HL-60/S4 treated with retinoic acid at 250 ng/mL for 4 days and 3 days (cell line): ENCODE data around the gene HINFP.
"Not testable (repeated sequence)": the region's sequence is repeated elsewhere in the genome, so short reads cannot be mapped to it uniquely, and the experiment has no call there.

ENCODE experiments used
- in situ Hi-C: fragments of 300-500 bp; cut with MboI; formaldehyde crosslinking; loops from 2 replicates; pipeline ENCODE4 v1.7.0; 2022; ENCODE audit warnings: low sequenced_read_pairs

HINFP gene

DNA sequence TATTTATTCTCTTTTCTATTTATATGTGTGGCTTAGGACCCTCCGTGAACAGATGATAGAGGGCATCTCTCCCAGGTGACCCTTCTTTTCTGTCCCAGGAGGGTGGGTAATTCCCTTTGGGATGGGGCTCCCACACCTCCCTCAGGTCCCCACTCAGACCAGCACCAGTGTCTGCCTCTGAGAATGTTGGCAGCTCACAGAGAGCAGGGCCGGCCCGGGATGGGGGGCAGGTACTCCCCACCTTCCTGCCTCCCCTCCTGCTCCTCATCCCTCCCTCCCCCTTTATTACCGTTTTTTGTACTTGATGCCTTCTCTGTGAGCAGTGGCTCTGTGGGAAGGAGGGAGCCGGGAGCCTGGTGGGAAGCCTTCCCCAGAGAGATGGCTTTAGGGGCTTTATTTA is 4.8 kb upstream of the HINFP start:
- in situ Hi-C loops = no loop called here

DNA sequence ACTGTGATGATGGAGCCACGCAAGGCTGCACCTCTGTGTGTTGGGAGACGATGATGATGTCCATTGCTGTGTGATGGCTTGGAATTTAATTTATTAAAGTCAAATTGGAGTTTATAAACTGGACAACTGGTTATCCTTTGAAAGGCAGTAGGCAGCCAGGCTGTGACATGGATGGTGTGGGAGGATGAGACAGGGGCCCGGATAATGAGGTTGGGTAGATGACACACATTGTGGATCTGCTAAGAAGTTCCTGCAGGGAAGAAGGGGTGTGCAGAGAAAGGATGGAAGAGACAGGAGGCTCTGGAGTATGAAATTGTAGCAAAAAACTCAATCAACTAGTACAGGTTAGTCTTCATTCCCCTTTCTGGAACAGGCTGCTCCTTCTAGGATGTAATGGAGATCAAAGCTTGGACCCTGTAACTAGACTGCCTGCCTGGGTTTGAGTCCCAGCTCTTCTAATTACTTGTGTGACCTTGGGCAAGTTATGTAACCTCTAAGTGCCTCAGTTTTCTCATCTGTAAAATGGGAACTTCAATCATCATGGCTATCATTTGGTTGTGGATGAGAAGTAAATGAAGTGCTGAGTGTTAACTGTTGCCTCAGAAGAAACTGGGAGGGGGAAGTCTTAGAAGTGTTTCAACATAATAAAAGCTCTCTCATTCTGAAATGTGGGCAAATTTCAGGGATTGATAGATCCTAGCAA is 4.2 kb upstream of the HINFP start:
- in situ Hi-C loops = no loop called here

DNA sequence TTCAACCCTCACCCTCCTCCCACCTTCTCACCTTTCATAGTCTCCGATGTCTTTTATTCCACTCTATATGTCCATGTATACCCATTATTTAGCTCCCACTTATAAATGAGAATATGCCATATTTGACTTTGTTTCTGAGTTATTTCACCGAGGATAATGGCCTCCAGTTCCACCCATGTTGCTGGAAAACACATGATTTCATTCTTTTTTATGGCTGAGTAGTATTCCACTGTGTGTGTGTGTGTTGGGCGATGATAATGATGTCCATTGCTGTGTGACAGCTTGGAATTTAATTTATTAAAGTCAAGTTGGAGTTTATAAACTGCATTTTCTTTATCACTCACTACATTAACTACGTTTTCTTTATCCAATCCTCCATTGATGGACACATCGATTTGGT is 3.2 kb upstream of the HINFP start:
- in situ Hi-C loops = no loop called here

DNA sequence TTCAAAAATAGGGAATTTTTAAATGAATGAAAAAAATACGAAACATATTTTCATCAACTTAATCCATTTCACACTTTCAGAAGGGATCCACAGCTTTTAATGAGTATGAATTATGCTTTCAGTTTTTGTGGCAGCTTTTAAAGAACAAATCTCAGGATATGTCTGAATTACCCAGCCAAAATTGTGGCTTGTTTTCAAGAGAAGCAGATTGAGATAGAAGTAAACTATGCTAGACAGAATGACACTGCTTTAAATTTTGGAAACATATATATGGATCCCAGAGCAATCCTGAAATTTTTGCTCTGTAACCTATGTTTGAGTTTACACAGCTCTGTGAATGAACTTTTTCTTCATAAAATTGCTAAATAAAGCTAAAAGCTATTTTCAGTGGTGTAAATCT is 2.4 kb upstream of the HINFP start:
- in situ Hi-C loops = no loop called here

DNA sequence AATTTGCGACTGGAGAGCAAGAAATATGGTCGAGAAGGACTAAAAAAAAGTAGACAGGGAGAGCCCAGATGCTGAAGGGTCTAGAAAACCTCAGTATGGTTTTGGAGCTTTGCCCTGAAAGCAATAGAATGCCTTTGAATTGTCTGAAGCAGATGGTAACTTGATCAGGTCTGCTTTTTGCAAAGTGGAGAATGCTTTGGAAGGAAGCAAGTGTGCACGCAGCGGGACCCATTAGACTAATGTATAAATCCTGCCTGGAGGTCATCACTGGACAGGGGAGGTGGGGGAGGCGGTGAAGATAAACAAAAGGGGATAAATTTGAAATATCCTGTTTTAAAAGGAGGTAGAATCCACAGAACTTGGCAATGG is 757 bp upstream of the HINFP start:
- in situ Hi-C loops = no loop called here

DNA sequence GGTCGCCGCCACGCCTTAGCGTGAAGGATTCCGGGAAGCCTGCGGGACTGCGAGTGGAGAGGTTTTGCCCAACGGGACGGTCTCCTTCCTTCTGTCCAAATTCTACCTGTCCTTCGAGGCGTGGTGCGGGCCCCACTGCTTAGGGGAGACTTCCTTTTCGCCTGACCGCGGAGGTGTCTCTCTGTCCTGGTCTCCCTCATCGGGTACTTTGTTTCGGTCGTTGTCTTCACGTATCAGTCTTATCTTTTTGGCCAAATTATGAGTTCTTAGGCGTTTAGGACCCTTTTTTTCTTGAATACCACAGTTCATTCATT is 388 bp downstream of the HINFP start:
- in situ Hi-C loops = no loop called here

DNA sequence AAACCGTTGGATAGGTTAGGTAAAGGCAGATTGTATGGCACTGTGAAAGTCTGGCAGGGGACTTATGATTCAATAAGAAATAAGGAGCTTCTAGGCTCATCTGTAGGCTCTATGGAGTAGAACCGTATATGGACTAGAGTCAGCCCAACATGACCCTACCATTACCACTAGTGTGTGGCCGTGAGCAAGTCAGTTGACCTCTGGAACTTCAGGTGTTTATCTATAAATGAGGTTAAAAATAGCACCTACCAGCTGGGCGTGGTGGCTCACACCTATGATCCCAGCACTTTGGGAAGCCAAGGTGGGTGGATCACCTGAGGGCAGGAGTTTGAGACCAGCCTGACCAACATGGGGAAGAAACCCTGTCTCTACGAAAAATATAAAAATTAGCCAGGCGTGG is 4.4 kb downstream of the HINFP start:
- in situ Hi-C loops = no loop called here

DNA sequence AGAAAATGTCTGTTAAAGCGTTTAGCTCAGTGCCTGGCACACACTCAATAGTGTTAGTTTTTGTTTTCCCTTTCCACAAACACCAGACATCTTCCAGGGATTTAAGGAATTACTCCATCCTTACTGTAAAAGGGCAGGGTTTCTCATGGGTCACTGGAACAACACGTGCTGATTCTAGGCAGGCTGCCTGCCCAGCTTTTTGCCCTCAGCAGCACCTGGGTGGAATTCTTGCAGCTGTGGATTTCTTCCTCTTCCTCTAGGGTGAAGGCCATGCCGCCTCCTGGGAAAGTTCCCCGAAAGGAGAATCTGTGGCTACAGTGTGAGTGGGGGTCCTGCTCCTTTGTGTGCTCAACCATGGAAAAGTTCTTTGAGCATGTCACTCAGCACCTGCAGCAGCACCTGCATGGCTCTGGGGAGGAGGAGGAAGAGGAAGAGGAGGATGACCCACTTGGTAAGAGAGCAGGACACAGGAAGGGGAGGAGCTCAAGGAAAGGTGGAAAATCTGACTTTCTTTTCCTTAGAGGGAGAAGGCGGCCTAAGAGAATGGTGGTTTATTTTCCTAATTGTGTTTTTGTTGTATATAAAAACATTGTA is 5.4 kb downstream of the HINFP start:
- in situ Hi-C loops = no loop called here

DNA sequence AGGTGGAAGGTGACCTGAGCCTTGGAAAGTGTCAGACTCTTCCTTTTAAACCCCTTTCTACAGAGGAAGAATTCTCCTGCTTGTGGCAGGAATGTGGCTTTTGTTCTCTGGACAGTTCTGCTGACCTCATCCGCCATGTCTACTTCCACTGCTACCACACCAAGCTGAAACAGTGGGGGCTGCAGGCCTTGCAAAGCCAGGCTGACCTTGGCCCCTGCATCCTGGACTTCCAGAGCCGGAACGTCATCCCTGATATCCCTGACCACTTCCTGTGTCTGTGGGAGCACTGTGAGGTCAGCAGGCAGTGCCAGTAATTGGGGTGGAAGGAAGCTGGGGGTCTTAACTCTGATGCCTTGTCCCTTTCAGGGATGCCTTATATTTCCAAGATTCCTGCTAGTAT is 9.3 kb downstream of the HINFP start:
- in situ Hi-C loops = no loop called here

DNA sequence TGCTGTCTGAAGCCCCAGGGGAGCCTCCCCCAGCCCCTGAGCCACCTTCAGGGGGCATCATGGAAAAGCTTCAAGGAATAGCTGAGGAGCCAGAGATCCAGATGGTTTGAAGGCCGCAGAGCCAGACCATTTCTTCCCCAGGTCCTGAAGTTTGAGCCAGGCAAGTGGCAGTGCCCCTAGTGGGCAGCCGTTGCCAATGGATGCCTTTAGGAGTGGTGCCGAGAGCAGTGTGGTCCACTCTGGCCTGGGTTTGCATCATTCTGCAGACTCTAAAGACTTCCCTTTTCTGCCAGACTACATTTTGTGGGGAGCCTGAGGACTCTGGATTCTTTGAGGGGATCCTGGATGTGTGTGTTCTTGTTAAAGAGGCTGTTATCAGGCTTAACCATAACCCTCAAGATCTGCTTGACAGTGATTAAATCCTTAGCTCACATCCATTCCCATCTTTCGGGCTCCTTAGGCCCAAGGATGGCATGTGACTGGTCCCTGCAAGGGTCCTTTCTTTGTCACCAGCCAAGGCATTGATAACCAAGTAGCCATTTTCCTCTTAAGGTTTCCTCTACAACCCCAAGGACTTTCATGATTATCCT is 13.1 kb downstream of the HINFP start:
- in situ Hi-C loops = no loop called here

DNA sequence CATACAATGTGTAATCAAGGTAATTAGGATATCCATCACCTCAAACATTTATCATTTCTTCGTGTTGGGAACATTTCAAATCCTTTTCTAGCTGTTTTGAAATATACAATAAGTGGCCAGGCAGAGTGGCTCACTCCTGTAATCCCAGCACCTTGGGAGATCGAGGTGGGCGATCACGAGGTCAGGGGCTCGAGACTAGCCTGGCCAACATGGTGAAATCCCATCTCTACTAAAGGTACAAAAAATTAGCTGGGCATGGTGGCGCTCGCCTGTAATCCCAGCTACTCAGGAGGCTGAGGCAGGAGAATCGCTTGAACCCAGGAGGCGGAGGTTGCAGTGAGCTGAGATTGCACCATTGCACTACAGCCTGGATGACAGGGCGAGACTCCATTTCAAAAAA is 17.9 kb downstream of the HINFP start:
- in situ Hi-C loops = not testable (repeated sequence)

DNA sequence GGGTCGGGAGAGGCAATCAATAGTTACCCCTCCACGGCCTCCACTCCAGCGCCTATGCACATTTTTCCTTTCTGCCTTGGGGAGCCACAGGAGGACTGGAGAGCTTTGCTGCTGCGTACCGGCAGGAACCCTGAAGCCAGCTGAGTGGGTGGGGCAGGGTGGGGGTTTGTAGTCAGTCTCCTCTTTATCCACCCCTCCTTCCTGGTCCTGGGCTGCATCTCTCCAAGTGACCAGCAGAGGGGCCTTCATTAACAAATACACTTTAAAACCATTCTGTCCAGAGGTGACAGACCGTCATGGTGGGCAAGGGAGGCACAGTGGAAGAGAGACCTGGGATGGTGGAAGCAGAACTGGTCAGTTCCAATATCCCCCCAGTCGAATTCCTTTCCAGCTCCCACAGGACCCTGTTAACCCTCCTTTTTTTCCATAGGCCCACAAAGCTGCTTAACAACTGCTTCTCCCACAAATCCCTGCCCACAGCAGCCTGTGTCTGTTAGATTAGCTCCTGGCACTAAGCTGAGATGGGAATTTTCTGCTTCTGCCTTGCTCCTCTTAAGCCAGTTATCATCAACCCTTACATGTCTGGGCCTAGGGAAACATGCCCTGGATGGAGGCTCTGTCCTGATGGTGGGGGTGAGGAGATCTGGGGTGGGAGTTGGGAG is 23.6 kb downstream of the HINFP start:
- in situ Hi-C loops = no loop called here

DNA sequence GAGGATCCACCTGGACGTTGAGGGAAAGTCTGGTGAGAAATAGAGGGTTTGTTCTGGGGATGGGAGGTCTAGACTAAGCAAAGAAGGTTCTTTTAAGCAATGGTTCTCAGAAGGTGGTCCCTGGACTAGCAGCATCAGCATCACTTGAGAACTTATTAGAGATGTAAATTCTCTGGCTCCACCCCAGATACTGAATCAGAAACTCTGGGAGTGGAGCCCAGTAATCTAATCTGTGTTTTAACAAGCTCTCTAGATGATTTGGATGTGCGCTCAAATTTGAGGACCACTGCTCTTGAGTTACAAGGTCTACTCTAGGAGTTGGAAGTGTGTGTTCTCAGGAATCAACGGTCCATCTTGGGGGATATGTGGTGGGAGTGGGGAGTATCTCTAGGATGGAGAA is 24.2 kb downstream of the HINFP start:
- in situ Hi-C loops = no loop called here

DNA sequence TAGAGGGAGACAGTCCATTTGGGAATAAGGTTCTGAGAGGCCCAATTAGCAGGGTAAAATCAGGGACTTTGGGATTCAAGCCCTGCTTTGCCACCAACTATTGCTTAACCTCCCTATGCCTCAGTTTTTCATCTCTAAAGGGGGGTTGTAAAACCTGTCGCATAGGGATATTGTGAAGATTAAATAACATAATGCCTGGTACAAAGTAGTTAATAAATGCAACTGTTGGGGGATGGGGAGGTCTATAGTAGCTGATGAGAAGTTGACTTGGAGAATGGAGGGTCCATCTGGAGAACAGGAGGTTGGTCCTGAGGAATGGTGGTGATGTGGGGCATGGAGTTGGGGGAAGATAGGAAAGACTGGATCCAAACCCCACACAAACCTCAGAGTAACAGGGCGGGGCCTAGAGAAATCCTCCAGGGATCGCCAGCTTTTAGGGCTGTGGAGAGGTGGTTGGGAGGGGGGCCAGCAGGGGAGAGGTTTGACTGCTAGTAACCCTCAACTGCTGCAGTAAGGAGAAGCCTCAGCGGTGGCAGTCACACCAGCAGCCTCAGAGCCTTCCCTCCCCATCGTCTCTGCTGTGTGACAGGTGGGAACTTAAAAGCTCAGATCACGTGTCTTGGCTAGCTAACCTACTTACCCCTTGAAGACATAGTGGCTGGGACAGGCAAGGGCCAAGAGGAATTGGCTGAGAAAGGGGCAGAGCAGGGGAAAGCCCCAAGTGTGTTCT is 26.4 kb downstream of the HINFP start:
- in situ Hi-C loops = no loop called here

DNA sequence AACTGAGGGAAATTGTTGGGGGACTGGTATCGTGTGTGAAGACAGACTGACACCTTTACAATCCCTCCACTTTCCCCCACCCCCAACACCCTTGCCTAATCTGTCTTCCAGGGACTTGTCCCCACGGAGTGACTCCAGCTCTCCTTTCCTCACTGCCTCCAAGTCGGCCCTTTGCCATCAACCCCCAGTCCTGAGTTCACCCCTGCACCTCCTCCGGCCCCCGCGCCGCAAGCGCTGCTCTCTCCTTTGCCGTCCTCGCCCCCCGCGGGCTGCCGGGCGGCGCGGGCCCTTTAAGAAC is 27.3 kb downstream of the HINFP start:
- in situ Hi-C loops = no loop called here

DNA sequence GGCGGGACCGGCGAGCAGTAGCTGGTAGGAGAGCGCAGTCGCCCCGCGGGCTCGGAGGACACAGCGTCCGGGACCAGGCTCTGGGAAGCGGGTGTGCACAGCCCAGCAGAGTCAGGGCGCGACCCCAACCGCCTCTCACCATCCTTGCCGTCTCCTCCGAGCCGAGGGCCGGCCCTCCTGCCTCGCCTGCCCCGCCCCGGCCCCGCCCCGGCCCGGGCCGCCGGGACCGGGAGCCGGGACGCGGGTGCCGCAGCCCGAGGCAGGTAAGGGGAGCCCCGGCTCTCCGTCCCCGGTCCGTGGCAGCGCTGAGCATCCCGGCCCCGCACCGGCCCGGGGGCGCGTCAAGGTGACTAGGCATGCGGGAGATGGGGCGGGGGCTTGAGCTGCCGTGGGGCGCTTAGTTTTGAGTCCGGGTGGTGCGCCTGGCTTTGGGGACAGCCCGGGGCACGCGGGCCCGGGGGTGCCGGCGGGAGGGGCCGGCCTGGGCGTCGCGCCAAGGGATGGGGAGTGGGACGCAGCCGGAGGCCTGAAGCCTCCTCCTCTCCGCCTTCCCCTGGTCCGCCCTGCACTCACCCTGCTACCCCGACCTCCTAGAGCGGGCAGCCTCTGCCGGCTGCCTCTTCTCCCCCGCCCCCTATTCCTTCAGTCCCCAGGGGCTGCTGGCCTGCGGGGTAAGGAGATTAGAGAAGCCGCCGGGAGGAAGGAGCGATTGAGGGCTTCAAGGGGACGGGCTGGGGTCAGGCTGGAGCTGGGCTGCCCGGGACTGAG is 27.8 kb downstream of the HINFP start, which contains the start of gene ABCG4:
TSS of gene ABCG4 (plus strand) at position 35 of the 768 bp plus-strand sequence. CDS start 914 bp downstream, outside the sequence.
- in situ Hi-C loops = no loop called here

DNA sequence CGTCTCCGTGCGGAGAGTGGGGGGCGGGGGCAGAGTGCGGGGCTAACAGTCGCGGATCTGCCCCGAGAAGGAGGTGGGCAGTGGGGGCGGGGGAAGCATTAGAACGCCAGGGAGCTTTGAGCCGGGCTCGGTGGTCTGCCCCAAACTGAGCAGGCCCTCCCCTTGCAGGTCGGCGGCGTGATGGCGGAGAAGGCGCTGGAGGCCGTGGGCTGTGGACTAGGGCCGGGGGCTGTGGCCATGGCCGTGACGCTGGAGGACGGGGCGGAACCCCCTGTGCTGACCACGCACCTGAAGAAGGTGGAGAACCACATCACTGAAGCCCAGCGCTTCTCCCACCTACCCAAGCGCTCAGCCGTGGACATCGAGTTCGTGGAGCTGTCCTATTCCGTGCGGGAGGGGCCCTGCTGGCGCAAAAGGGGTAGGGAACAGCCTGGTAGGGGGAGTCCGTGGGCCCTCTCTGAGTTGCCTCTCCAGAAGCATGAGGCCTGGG is 28.5 kb downstream of the HINFP start:
- in situ Hi-C loops = no loop called here

DNA sequence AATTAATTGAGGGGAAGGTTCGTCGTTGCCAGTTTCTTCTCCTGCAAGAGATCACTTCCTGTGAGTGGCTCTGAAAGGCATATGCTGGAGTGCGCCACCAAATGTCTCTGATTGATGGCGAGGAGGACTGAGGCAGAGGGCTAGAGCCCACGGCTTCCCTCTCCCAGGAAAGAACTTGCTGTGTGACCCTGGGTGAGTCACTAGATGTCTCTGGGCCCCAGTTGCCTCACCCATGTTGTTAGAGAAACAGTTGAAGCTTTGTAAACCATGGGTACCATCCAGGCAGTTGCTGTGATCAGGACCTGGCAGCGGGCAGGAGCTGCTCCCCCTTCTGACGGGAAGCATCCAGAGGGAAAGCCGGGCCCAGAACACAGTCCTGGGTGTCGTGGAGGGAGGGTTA is 30.7 kb downstream of the HINFP start:
- in situ Hi-C loops = no loop called here

DNA sequence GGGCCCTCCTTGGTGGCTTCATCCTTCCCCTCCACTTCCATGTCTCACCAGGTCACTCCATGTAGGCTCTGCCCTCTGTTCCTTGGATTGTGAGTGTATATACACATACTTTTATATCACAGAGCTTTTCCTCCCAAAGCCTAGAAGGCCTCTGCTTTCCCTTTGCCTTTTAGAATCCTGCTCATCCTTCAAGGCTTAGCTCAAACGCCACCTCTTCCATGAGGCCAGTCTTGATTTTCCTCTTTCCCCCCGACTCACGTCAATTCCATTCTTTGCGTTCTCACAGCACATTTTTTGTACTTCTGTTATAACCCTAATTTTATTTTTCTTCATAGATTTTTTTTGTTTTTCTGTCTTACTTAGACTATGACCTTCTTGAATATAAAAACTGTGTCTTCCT is 31.2 kb downstream of the HINFP start:
- in situ Hi-C loops = no loop called here

DNA sequence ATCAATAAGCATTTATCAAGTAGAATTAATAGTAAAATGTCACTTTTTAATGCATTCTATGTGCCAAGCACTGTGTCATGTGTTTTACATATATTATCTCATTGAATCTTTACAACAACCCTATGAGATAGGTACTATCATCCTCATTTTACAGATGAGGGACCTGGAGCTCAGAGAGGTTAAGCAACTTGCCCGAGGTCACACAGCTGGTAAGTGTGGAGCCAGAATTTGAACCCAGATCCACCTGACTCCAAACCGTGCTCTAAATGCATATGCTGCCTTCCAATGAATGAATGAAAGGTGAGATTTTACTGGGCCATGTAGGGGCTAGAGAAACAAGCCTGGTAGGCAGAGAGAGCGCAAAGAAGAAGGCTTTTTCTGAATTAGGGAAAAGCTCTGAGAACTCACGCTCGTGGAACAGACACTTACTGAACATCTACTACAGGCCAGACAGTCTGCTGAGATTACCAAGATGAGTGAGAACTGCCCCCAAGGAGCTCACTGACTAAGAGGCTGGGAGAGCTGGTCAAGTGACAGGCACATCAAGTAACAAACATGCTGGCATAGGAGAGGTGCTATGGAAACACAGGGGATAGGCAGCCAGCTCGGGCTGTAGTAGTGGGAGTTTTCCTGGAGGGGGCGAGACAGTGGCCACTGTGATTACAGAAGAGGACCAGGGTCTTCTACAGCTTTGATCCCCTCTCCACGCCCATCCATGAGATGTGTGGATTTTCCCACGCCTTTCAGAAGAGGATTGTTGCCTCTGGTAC is 31.9 kb downstream of the HINFP start:
- in situ Hi-C loops = no loop called here
